OCI-LY7 (cell line): Measurements from ENCODE around the gene TMEM271.

Source experiments
- CTCF ChIP-seq: fragments of 200-600 bp; sonication (generic); conservative IDR thresholded peaks from 2 replicates; pipeline ENCODE4 v1.5.1; 2014; ENCODE audit warnings: mild to moderate bottlenecking, antibody characterized with exemption, low read length, moderate library complexity, mixed read lengths
- EZH2phosphoT487 ChIP-seq: fragments of 200-600 bp; sonication (generic); IDR thresholded peaks from 2 replicates; pipeline ENCODE4 v1.6.1; 2018; ENCODE audit warnings: low read depth, borderline replicate concordance, mild to moderate bottlenecking, mixed run types, antibody characterized with exemption, low read length, moderate library complexity, mixed read lengths

- TF ChIP-seq CTCF: no peak
- no peak for TF ChIP-seq EZH2phosphoT487
Observed at GRCh38 chr4:590313-590841, 14.3 kb upstream of the TMEM271 start.
